GM21529 (cell line): ENCODE data around the gene MXD4.

Source experiments
- ATAC-seq: cut with Tn5 transposase; IDR thresholded peaks from one replicate; pipeline ENCODE4 v1.9.1; 2021; ENCODE audit not compliant: unreplicated experiment

The MXD4 gene

DNA sequence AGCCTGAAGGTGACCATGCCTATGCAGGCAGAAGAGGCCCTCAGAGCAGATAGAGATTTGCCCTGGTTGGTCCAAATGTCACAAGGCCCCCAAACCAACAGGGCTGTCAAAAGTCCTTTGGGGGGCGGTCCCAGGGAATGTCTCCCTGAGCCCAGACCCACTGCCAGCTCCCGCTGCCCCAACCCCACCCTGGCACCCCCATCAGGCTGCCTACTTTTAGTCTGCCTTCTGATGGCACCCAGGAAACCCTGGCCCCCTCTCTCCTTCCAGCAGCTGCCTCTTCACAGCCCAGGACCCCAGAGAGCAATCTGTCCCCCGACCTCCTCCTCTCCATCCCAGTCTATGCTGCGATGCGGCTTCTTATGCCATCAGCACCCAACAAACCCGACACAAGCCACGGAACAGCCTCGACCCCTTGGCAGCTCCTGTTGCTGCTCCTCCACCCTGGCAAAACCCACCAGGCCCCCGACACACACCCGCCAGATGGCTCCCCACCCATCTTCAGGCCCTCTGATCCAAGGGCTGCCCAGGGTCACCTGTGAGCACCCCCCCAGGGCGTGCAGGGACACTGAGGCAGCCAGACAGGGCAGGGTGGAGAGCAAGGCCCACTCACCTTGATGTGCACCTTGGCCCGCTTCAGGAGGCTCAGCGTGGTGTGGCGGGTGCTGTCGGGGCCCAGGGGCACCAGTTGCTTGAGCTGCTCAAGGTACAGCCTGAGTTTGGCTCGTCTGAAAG is 9.9 kb downstream of the MXD4 start:
- no peak for ATAC-seq

DNA sequence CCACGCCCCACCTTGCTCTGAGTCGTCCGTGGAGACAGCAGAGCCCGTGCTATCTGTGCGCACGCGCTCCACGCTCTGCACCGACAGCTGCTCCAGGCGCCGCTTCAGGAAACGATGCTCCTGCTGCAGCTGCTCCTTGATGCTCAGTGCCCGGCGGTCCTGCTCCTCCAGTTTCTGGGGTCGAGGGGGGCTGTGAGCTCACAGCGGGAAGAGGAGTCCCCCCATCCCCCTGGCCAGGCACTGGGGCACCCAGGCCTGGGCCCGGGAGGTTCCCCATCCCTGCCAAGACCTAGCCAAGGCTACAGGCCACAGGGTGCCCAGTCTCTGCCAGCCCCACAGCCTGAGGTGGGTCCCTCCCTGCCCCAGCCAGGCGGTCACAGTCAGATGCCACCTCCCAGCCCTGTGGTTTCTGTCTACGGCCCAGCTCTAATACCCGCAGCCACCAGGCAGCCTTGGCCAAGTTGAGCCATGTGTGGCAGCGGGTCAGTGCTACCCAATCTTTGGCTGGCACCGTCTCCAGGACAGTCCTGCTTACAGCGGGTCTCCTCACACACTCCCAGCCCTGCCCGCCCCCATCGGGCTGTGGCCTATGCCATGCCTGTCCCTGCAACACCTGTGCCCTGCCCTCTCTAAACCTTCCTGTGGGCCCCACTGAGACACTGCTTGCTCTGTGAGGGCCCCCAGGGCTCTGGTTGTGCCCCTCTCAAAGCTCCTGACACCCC is 10.7 kb downstream of the MXD4 start:
- no peak for ATAC-seq

DNA sequence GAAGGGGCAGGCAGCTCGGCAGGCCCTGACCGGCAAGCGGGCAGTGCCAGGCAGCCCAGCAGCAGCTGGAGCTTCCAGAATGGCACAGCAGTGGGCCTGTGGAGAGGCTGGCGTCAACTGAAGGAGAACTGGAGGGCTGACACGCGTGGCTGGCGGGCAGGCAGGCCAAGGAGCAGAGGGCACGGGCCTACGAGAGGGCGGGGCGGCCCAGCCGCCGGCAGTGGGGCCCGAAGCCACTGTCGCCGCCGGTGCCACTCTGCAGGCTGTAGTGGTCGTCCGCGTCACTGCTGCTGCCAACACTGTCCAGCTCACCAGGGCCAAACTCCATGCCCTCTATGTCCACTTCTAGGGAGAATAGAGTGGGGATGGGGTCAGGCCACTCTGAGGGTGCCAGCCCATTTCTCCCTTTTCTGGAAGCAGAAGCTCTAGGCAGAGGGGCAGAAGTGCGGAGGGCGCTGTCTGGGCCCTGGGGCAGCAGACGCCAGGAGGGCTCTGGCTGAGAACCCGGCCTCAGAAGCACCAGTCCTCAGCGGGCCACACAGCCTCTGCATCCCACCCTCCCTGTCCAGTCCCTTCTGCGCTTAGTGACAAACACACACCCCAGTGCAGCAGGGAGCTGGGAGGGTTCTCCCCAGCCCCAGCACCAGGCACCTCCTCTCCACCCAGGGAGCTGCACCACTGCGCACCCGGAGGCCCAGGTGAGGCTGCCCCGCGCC is 11.4 kb downstream of the MXD4 start:
- ATAC-seq: no peak

GRCh38 chr4:2249526-2250356 is 12.2 kb downstream of the MXD4 start:
- no peak for ATAC-seq

DNA sequence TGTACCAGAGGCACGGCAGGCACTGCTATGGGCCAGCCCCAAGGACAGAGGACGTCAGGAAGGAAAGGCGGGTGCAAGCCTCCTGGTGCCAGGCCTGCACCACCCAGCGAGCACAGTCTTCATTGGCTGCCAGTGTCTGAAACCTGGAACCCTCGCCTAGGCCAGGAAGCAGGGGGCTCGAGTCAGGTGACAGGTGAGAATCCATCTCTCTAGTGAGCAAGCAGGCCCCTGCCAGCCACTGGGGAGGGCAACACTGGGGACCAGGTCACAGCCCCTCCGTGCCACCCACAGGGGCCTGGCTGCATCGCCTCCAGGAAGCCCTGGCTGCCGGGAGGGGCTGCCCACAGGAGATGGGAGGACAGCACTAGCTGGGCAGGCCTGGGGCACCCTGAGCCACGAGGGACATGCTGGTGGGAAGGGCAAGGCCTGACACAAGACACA is 13.1 kb downstream of the MXD4 start:
- no peak for ATAC-seq

DNA sequence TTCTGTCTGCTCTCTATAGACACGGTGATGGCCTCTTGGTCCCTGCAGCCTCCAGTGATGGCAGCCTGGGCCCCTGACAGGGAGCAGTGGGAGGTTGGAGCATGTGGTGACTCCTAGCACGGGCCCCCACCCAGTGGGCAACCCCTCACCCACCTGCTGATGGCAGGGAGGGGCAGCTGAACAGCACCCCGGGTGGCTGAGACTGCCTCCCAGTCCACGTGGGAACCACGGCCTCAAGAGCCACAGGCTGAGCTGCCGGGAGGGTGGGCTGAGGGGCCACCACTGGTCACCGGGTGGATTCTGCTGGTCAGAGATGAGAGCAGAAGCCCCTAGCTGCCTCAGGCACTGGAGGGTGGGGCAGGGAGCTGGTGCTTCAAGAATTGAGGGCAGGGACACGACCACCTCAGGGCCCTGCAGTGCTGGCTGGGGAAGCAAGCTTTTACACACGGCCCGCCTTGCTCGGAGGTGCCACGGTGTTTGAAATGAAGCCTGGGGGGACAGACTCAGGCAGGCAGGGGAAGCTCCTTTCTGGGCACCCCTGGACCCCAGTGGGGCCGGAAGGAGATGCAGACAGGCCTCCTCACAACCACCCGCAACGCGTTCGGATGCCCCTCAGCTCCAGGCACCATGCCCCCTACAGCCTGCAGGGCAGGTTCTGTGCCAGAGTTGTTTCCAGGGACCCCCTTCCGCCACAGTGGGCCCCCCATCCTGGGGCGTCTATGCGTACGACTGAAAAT is 13.7 kb downstream of the MXD4 start:
- no peak for ATAC-seq

DNA sequence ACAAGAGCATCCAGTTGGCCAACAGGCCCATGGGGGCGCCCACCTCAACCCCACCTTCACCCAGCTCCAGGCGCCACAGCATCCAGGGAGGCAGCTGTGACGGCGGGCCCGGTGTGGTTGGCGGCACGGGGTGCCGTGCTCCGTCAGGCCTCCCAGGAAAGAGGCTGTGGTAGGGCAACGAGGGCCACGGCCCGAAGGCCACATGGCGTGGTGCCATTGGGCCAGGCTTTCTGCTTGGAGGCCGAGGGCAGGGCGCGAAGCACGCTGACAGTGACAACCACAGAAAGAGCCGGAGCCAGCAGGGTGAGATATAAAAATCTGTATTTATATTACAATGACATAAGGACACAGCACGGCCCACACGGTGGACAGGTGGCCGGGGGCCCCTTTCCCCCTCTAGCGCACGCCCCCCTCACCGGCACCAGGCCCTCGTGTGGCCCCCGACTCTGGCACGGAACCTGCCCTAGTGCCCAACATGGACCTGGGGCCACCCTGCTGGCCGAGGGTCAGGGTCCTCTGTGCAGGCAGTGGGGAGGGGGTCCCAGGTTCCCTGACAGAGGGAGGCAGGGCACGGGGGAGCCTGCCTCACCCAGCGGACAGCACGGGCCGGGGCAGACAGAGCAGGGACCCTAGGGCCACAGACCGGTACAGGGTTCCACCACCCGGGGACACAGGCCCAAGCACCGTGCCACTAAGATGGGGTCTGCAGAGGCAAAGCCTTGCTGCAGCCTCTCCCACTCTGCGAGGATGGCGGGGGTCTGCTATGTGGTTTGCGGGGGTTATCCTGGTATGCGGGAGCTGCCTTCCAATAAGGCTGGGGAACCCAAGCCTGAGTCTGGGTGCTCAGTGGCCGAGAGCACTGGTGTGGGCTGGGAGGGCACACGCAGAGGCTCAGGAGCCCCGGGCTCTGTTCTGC is 14.5 kb downstream of the MXD4 start:
- ATAC-seq: no peak

DNA sequence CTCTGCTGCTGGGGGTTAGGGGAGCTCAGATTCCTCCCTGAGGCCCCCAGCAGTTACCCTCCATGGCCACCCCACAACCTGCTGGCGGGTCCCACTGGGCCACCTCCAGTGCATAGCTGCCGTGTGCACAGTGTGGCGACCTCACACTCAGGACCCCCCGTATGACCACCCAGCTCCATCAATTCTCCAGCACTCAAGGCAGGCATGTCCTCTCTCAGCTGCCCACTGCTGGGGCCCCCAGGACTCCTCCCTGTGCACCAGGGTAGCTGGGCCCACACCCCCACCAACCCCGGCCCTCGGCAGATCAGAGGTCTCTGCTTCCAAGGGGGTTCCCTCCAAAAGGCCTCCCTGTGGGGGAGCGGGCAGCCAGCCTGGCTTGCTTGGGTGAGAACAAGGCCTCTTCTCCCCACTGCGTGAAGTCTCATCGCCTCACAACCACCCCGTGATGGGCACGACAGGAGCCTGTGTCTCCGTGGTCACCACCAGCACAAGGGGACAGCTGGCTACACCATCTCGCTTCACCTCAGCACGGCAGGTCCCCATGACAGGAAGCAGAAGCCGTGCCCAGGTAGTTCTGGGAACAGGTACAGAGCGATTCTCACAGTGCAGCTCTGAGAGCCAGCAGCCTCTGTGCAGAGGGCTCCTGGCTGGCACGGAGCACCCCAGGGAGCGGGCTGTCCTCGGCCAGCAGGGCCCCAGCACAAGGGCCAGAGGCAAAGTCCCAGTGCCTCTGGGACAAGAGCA is 15.4 kb downstream of the MXD4 start:
- no peak for ATAC-seq

- ATAC-seq: no peak
Measured at GRCh38 chr4:2245787-2246275, 16.1 kb downstream of the MXD4 start.

GRCh38 chr4:2245057-2245786 is 16.7 kb downstream of the MXD4 start:
- ATAC-seq: no peak

GRCh38 chr4:2243681-2244380 is 18.1 kb downstream of the MXD4 start:
- no peak for ATAC-seq

GRCh38 chr4:2241410-2242353 is 20.2 kb downstream of the MXD4 start, which contains the start of the genes HAUS3 and POLN:
Gene HAUS3, minus strand, starts transcription at chr4:2242121. Its CDS starts 1,175 bp downstream, at chr4:2240946.
Gene POLN, minus strand, starts transcription at chr4:2242121. Its CDS starts 12,890 bp downstream, at chr4:2229231.
- ATAC-seq: peak; percentile 86

- ATAC-seq: no peak
Measured at GRCh38 chr4:2241003-2241402, 20.9 kb downstream of the MXD4 start.

DNA sequence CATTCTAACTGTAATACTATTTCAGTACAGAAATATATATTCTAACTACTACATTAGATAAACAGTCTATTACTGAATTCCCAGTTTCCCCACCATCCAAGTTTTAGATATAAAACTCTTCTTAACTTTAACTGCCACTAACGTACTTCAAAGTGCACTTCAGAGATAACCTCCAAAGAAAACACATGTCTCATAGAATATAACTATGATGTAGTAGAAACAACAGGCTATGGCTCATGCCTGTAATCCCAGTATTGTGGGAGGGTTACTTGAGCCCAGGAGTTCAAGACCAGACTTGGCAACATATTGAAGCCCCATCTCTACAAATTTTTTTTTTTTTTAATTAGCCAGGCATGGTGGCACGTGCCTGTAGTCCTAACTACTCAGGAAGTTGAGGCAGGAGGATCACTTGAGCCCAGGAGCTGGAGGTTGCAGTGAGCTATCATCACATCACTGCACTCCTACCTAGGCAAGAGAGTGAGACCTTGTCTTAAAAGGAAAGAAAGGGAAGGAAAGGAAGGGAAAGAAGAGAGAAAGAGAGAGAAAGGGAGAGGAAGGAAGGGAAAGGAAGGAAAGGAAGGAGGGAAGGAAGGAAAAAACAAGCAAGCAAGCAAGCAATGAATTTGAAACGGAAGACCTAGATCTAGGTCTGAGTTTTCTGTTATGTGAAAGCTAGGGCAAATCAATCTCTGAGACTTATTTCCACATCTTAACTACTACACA is 24.8 kb downstream of the MXD4 start:
- no peak for ATAC-seq

GRCh38 chr4:2231082-2231481 is 30.8 kb downstream of the MXD4 start:
- no peak for ATAC-seq
